KOPT-K1 (cell line): ENCODE results near the gene TSPAN6.

Experiments used
- H3K27ac ChIP-seq: fragments of 200-600 bp; sonication (generic); 2 replicates; pipeline ENCODE4 v1.5.1; 2016; ENCODE audit warnings: antibody characterized with exemption, mild to moderate bottlenecking, low read depth, low read length; ENCODE audit not compliant: poor library complexity, severe bottlenecking
- H3K36me3 ChIP-seq: fragments of 200-600 bp; sonication (generic); 2 replicates; pipeline ENCODE4 v1.5.1; 2017; ENCODE audit warnings: antibody characterized with exemption, mild to moderate bottlenecking, low read length, moderate library complexity; ENCODE audit not compliant: insufficient read depth
- H3K9me3 ChIP-seq: fragments of 200-600 bp; sonication (generic); 2 replicates; pipeline ENCODE4 v1.5.1; 2017; ENCODE audit warnings: antibody characterized with exemption, low read length, mild to moderate bottlenecking; ENCODE audit not compliant: insufficient read depth, poor library complexity, severe bottlenecking

Gene TSPAN6

GRCh38 chrX:100654261-100654660, 17.7 kb upstream of the TSPAN6 start:
- H3K9me3 ChIP-seq: no peaks in the 10 kb centered on the region
- no peak overlapping the region for H3K27ac ChIP-seq
- H3K36me3 ChIP-seq: no peaks in the 10 kb centered on the region

- no peak overlapping the region for H3K27ac ChIP-seq
- H3K9me3 ChIP-seq: no peaks in the 10 kb centered on the region
- no peaks in the 10 kb centered on the region for H3K36me3 ChIP-seq
Measured at GRCh38 chrX:100652266-100652665, 15.7 kb upstream of the TSPAN6 start.

GRCh38 chrX:100650841-100651240, 14.2 kb upstream of the TSPAN6 start:
- Histone ChIP-seq H3K27ac (no peak overlapping the region), H3K9me3 (no peaks in the 10 kb centered on the region), H3K36me3 (no peaks in the 10 kb centered on the region)

- no peaks in the 10 kb centered on the region for H3K36me3 ChIP-seq
- H3K27ac ChIP-seq: no peak overlapping the region
- no peaks in the 10 kb centered on the region for H3K9me3 ChIP-seq
Measured at GRCh38 chrX:100649550-100650356, 13.1 kb upstream of the TSPAN6 start.

GRCh38 chrX:100648458-100649417, 12.1 kb upstream of the TSPAN6 start:
- H3K36me3 ChIP-seq: no peaks in the 10 kb centered on the region
- H3K27ac ChIP-seq: no peak overlapping the region
- no peaks in the 10 kb centered on the region for H3K9me3 ChIP-seq

GRCh38 chrX:100647739-100648138, 11.1 kb upstream of the TSPAN6 start:
- Histone ChIP-seq H3K9me3 (no peaks in the 10 kb centered on the region), H3K36me3 (no peaks in the 10 kb centered on the region), H3K27ac (no peak overlapping the region)

GRCh38 chrX:100647095-100647494, 10.5 kb upstream of the TSPAN6 start:
- Histone ChIP-seq H3K9me3 (no peaks in the 10 kb centered on the region), H3K27ac (no peak overlapping the region), H3K36me3 (no peaks in the 10 kb centered on the region)

GRCh38 chrX:100645106-100645505, 8.5 kb upstream of the TSPAN6 start:
- Histone ChIP-seq H3K36me3 (no peaks in the 10 kb centered on the region), H3K9me3 (no peaks in the 10 kb centered on the region), H3K27ac (no peak overlapping the region)

- Histone ChIP-seq H3K36me3 (no peaks in the 10 kb centered on the region), H3K27ac (no peak within 1 kb of the TSS), H3K9me3 (no peaks in the 10 kb centered on the region)
Measured at GRCh38 chrX:100643956-100644860, 7.6 kb upstream of the TSPAN6 start, which contains the start of gene SRPX2. SRPX2 (plus strand) TSS chrX:100644199; CDS start chrX:100646323, 2,124 bp downstream.

- H3K9me3 ChIP-seq: no peaks in the 10 kb centered on the region
- no peaks in the 10 kb centered on the region for H3K36me3 ChIP-seq
- no peak overlapping the region for H3K27ac ChIP-seq
Measured at GRCh38 chrX:100643212-100643611, 6.6 kb upstream of the TSPAN6 start.

GRCh38 chrX:100642290-100642689, 5.7 kb upstream of the TSPAN6 start:
- Histone ChIP-seq H3K36me3 (no peaks in the 10 kb centered on the region), H3K9me3 (no peaks in the 10 kb centered on the region), H3K27ac (no peak overlapping the region)

GRCh38 chrX:100635989-100636320, 651 bp downstream of the TSPAN6 start:
- no peaks in the 10 kb centered on the region for H3K36me3 ChIP-seq
- no peaks in the 10 kb centered on the region for H3K9me3 ChIP-seq
- H3K27ac ChIP-seq: no peak overlapping the region

GRCh38 chrX:100635040-100635439, 1.6 kb downstream of the TSPAN6 start:
- Histone ChIP-seq H3K9me3 (no peaks in the 10 kb centered on the region), H3K36me3 (no peaks in the 10 kb centered on the region), H3K27ac (no peak overlapping the region)

GRCh38 chrX:100625985-100626491, 10.6 kb downstream of the TSPAN6 start:
- H3K36me3 ChIP-seq: no peaks in the 10 kb centered on the region
- H3K9me3 ChIP-seq: no peaks in the 10 kb centered on the region
- no peak overlapping the region for H3K27ac ChIP-seq
